T-helper 22 cell (primary cell): ENCODE measurements around the gene C19orf38.

Source experiments
- DNase-seq: peaks from one replicate; pipeline ENCODE4 v3.0.0-alpha.2; 2020; ENCODE audit warnings: low read depth

C19orf38 gene, protein sequence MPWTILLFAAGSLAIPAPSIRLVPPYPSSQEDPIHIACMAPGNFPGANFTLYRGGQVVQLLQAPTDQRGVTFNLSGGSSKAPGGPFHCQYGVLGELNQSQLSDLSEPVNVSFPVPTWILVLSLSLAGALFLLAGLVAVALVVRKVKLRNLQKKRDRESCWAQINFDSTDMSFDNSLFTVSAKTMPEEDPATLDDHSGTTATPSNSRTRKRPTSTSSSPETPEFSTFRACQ

DNA sequence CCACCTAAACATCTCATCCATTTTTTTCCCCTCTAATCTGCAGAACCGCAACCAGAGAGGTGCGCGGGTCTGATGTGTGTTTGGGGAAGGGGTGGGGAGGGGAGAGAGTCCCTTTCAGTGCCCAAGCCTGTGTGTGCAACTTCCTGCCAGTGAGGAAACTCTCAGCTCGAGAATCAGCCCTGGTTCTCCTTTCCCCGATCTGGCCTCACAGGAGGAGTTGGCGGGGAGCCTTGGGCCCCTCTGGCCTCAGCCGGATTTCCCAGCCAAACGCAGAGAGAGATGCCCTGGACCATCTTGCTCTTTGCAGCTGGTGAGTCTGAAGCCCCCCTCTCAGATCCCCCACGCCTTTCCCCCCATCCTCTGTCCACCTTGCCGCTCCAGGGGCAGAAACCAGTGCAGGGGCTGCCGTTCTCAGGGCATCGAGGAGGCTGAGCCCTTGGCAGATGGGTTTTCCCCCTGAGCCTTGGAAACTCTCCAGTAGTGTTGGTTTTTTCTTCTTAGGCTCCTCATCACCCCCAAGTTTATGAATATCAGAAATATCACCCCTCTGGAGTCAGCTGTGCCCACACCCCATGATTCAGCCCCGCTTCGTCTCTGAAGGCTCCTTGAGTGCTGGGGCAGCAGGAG, at the start of gene C19orf38:
TSS of gene C19orf38 (plus strand) at position 186 of the 627 bp plus-strand sequence. CDS start at position 280, 94 bp downstream.
- DNase-seq, result no peak

DNA sequence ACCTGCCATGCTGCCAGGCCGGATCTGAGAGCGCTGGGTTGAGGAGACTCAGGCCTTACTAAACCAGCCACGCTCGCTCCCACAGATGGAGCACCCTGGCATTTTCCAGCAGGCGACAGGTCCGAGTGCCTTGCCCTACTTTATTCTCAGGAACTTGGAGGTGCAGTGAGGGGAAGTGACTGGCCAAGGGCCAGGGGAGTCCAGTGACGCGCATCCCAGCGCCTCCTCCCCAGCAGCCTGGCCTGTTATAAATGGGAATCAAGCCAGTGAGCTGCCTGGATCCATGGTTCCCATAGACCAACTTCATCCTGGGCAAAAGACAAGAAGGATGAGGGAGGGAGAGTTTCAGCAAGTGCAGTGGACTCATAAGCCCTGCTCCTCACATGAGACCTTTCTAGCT, 47.7 kb upstream of the C19orf38 start:
- DNase-seq, result no peak

DNA sequence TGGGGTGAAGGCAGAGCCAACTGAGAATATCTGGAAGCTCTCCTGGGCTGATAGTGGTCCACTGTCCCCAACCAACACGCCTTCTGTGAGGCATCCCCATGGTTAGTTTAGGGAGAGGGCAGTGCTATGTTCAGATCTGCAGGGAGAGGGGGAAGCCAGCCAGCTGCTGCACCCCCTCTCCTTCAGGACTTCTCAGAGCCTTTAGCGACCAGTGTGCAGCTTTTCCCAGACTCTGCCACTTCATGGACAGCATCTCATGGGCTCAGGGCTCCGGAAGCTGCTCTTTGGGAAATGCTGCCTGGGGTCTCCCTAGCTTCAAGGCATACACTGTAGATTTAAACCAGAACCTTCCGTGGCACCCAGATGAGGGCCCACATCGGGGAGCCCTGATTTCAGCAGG, 45.7 kb upstream of the C19orf38 start:
- DNase-seq, result no peak

DNA sequence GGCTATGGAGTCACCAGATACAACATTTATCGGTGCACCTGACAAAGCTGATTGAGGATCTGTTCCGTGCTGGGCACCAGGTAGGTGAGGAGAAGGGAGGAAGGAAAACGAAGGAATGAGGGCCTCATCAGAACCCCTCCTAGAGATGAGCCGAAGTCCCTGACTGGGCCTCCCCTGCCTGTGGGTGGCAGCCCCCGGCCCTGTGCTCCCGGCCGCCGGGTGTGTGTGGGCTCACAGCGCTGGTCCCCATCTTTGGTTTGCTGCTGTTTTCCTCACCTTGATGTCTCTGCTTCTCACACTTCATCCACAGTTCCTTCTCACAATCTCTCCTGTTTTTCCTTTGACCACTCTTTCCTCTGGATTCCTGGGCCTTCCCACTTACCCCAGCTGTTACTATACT, 45.0 kb upstream of the C19orf38 start:
- no peak for DNase-seq

DNA sequence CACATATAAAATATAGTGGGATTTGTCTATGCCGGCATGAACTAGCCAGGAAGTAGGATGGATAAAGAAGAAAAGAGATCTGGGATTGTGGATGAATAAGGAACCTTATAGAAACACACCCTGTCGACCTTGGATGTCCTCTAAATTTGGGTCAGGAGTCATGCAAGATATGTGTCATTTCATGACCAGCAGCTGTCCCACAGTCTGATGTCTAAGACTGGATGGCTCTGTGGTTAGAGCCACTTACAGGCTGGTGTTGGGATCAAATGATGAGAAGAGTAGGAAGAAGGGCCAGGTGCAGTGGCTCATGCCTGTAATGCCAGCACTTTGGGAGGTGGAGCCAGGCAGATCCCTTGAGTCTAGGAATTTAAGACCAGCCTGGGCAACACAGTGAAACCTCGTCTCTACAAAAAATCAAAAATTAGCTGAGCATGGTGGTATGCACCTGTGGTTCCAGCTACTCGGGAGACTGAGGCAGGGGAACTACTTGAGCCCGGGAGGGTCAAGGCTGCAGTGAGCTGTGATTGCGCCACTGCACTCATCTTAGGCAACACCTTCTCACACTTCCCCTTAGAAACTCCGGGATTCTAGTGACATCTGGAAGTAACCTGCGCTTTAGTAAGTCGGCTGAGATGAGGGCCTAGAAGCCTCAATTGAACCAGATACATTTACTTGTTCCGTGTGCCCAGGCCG, 43.0 kb upstream of the C19orf38 start:
- DNase-seq, result no peak

DNA sequence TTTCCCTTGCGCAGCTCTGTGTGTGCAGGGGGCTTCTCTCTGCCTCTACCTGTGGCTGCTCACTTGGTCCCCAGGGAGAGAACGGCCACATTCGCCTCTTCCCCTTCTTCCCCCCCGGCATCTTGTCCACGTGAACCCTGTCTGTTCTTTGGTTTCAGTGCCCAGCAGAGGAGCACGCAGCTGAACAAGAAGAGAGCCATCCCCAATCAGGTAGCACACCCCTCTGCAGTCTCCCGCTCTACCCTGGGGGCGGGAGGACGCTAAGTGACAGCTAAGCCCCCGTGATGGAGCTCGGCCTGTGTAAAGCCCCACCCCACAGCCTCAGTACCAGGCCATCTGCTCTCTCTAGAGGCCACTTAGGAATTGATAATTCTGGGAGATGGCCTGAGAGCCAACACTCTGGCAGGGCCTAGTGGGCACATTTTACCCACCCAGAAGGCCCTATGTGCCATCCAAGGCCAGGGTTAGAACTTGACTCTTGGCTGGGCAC, 42.4 kb upstream of the C19orf38 start:
- no peak for DNase-seq

DNA sequence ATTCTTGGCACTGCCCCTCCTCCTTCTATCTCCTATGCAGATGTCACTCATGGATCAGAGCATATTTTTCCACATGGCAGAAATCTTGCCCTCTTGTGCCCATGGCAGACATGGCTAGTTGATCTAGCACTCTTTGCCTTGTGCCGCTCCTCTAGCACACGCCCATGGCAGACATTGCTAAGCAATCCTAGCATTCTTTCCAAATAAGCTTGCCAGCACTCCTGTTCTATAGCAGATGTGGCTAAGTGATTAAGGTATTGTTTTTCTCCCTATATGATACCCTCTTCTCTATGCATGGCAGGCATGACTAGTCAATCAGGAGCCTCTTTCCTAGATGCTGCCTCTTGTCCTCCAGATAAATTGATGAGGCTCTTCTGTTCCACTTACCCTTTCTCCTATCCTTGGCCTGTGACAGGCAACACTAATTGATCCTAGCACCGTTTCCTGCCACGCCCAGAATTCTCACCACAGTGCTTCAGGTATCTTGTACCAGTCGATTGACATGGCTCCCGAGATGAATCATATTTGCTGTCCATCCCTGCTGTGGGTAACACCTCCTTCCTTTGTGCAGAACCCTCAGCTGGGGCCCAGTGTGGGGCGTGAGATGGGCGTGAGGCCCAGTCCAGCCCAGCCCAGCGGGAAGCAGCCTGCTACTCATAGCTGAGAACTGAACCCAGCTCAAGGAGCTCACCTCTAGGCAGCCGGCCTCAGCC, 39.1 kb upstream of the C19orf38 start:
- peak; percentile 13 for DNase-seq

DNA sequence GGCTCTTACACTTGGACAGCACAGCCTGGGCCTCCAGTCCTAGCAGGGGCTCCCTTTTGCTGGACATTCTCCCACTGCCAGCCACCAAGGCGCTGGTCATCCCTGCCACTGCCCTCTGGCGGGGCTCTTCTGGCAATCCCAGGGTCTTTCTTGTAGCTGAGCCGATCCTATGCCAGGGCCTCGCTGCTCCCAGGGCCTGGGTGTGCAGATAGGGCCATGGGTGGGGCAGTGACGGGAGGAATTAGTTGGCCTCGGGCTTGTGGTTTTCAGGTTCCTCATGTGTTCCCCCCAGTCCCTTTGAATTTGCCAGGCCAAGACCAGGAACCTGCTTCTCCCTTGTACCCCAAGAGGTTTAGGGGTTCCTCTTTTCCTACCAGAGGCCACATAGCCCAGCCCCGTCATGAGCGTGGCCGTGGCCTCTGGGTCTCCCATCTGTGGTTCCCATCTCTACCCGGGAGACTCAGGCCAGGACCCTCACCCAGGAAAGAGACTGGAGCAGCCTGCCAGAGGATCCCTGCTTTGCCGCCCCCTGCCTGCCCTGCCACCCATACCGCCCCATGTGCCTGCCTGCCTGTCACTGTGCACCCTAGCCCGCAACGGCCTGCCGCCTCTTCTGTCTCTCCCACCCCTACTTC, 38.4 kb upstream of the C19orf38 start:
- no peak for DNase-seq

DNA sequence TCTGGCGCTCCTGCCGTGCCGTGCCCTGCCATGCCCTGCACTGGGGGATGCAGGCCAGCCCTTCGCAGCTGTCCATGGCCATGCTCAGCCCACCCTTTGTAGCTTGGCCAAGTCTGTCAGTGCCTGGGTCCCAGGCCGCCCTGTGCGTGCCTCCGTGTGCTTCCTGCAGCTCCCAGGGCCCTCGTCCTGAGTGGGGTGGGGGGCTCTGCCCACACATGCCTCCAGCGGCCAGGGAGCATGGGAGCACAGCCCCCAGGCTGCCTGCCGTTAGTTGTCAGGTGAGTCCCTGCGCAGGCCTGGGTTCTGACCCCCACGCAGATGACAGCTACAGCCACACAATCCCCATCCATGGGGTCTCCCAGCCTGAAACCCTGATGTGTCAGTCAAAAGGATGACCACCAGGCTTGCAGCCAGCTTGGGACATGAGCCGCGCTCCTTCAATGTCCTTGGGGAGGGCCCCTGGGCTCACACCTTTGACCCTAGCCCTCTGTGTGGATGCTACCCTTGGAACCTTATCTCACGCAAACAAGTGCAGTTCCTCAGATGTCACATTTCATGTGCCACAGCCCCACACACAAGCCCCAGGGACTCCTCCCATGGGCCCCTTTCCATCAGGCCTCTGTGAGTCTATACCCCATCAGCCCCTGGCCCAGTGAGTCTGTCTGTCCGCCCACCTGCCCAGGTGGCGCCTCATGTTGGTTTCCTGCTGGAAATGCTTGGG, 36.7 kb upstream of the C19orf38 start:
- no peak for DNase-seq

DNA sequence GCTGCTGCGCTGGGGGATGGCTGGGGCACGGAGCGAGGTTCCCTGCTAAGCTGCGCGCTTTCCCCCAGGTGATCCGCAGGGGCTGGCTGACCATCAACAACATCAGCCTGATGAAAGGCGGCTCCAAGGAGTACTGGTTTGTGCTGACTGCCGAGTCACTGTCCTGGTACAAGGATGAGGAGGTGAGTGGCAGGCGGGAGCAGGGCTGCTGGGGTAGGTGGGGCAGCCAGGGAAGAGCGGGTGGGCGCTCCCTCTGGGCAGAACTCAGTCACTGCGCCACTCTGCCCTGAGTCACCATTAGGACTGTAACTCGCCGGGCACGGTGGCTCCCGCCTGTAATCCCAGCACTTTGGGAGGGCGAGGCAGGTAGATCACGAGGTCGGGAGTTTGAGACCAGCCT, 36.0 kb upstream of the C19orf38 start:
- no peak for DNase-seq

DNA sequence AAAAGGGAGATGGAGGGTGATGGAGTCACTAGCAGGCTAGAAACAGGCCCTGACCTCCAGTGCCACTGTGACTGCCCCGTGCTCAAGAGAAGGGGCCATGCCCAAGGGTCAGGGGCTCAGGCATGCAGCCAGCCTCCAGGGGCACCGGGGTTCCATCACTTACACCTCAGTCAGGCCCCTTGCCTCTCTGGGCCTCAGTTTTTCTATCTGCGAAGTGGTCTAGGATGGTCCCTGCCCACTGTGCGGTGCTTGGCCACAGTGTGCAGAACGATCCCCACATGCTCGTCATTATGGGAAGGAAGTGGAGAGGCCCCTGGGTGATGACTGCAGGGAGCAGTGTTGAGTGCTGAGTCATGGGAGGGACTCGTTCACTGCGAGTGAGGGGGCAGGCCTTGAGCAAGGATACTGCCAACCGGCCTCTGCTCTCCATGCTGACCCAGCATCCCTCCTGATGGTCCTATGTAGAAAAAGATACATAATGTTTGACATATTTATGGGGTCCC, 35.3 kb upstream of the C19orf38 start:
- no peak for DNase-seq

DNA sequence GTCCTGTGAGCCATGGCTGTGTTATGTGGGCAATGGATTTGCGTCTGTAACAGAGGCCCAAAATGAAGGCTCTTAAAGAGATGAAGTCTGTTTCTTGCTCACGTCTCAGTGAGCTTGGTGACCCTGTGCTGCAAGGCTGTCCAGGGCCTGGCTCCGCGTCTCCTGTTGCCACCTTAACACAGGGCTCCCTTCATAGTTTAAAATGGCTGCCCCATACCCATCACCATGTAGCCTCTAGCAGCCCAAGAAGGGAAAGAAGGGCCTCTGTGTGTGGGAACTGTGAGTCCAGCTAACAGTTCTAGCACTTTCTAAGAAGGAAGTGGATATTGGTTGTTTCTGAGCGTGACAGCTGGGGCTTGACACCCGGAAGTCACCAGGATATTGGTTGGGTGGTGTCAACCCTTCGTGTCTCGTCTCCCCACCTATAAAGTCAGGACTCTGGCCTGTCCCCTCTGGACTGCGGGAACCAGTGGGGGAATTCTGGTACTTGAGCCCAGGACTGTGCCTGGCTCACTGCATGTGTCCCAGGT, 33.1 kb upstream of the C19orf38 start:
- DNase-seq, result no peak

DNA sequence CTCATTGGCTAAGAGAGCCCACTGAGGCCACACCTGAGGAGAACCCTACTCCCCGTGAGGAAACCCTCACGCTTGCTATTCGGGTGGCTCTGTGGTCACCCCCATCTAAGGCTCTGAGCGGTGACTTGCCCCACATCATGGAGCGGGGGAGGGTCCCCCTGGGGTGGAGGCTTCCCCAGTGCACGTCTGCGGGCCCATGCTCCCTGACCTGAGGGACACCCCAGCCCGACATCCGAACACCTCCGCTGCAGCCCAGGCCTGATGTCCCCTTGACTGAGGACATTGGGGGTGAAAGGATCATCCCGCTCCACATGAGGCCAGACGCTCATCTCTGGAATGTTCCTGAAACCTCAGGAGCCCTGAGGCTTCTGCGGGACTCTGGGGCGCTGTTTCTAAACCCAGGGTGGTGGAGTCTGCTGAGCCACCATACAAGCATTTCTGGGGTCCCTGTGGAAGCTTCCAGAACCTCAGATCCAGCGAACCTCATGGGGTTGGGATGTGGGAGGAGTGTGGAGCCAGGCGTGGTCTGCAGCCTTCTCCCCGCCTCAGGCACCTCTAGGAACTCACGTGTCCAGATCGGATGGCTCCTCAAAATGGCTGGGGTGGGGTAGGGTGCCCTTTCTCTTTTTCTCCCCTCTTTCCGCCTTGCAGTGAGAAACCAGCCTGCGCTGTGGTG, 32.1 kb upstream of the C19orf38 start:
- no peak for DNase-seq

DNA sequence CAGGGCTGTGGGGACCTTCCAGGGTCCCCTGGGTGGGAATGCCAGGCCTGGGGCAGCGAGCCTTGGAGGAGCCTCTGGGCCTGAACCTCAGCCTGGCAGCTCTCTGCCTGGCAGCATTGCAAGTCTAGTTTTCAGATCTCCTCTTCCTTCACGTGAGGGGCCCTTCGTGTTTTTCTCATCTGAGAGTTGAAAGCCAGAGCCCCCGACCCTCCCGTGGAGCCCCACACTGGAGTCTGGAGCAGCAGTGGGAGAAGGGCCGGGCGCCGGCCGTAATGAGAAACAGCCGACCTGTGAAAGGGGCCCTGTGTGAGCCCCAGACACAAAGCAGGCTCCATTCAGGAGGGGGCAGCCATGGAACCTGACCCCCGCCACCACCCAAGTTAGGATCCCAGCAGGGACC, 31.5 kb upstream of the C19orf38 start:
- DNase-seq, result no peak

DNA sequence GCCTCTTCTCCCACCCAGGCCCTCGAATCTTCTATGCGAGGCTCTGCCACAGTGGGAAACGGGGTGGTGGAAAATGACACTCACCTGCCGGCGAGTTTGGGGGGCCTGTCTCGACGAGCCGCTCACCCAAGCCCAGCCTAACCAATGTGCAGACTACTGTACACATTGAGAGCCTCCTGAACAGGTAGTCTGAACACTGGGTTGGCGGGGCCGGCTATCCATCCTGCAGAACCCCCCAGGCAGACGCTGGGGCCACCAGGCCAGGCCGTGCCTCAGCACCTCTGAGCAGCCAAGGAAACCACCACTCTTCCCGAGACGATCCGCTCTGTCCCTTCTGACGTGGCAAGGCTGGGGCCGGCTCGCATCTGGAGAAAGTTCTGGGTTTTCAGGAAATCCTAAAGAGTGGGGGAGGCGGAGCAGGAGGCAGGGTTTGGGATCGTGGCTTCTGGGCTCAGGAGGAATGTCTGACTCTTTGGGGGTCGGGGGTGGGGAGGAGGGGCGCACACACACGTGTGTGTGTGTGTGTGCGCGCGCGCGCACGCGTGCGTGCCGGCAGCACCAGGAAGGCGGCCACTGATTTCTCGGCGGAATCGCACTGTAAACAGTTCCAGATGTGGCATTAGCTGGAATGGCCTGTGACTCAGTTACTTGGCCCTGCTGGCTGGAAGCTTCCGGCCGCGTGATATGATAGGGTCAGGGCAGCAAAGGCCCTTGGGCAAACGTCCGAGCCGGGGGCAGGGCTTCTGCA, 30.8 kb upstream of the C19orf38 start:
- DNase-seq, result no peak

DNA sequence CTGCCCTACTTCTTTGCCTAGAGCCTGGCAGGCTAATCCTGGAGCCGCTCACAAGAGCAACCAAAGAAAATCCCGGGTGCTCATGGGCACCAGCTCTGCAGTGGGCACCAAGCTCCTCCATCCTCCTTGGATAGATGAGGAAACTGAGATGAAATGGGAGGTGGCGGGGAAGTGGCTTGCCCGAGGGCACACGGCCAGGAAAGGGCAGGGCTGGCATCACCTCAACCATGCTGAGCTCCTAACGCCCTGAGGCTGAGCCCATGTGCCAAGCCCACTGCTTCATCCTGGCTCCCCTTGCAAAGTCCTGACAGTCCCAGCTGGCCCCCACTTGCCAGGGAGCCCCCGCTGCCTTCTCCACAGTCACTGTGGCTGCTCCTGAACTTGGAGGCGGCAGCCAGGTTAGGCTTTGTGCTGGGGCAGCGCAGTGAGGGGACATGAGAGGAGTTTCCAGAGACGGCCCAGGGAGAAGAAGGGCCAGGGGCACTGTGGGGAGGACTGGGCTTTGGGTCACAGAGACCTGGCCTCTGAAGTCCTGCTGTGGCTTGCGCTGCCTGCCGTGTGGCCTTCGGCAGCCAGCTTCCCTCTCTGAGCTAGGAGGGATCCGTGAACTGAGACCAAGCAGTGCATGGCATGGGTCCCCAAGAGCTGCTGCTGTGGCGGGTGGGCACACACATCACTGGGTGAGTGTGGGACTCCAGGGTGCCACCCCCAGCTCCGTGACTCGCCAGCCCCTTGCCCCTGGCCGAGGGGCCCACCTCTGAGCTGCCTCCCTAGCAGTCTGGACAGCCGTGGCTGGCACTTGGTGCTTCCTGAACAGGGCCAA, 29.7 kb upstream of the C19orf38 start:
- DNase-seq, result no peak

DNA sequence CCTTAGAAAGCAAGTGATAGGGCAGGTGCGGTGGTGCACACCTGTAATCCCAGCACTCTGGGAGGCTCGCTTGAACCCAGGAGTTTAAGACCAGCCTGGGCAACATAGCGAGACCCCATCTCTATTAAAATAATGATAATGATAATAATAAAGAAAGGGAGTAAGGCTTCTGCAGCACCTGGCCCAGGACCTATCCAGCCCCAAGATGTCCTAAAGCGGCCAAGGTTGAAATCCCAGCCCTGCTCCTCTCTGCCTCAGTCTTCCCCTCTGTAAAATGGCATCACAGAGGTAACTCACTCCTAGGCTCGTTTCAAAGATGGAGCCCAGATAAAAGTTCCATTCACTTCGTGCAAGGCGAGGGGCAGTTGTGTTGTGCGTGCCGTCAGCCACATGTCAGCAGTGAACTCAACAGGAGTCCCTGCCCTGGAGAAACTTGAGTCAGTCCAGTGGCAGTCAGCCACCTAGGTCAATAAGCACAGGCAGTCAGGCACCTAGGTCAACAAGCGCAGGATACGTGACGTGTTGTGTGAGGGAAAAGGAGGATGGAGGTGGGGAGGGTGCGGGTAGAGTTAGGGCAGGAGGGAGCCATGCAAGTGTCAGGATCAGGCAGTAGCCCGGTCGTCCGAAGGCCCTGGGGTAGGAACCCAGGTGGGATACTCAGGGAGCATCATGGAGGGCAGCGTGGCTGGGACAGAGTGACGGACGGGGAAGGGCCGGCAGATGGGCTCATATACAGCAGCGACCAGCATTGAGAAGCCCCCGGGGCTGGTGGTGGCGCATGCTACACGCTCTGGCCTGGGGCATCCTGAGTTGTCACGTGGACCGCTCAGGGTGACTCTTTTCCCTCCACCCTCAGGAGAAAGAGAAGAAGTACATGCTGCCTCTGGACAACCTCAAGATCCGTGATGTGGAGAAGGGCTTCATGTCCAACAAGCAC, 28.8 kb upstream of the C19orf38 start:
- DNase-seq, result no peak

DNA sequence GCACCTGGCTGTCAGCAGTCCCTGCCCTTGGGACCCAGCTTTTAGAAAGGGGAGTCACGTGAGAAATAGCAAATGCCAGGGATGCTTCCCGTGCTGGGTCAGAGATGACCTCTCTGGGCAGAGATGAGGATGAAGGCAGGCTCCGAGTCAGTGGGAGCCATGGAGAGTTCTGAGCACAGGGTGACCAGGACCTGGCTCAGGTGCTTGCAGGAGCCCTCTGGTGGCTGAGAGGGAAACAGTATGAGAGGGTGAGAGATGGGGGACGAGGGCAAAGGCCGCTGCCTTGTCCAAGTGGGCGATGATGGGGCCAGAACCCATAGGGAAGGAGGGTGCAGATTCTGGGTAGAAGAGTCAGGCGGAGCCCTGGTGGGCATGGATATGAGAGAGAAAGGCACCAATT, 28.0 kb upstream of the C19orf38 start:
- no peak for DNase-seq
